ENCODE data around the gene MXD1.

DNA sequence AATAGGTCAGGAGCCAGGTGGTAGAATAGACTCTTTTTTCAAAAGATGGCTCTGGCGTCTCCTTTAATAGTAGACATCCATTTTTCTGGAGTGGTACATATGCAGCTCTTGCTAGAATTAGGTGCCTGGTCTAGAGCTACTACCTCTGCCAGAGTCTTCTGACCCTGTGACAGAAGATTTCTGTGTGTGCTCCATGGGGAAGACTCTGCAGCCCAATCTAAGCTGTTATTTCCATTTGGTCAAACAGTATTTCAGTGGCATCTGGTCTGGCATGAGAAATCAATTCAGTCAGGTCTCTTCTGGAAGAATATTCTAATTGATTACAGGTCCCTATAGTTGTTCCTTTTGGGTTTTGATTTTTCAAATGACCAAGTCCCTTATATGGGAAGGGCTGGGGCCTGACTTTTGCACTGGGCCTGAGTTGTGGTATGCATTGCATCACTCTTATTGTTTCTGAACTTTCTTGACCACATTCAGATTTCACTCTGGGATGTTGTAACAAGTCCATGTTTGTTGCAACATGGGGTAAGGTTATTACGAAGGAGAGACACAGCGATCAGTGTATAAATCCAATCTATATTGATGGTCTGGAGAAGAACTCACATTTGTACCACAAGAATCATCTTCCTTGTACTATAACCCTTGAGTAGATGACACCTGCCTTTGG is 12.1 kb downstream of the MXD1 start:
- TF ChIP-seq, protein P1, sequence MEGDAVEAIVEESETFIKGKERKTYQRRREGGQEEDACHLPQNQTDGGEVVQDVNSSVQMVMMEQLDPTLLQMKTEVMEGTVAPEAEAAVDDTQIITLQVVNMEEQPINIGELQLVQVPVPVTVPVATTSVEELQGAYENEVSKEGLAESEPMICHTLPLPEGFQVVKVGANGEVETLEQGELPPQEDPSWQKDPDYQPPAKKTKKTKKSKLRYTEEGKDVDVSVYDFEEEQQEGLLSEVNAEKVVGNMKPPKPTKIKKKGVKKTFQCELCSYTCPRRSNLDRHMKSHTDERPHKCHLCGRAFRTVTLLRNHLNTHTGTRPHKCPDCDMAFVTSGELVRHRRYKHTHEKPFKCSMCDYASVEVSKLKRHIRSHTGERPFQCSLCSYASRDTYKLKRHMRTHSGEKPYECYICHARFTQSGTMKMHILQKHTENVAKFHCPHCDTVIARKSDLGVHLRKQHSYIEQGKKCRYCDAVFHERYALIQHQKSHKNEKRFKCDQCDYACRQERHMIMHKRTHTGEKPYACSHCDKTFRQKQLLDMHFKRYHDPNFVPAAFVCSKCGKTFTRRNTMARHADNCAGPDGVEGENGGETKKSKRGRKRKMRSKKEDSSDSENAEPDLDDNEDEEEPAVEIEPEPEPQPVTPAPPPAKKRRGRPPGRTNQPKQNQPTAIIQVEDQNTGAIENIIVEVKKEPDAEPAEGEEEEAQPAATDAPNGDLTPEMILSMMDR (IDR thresholded peaks at IDR 0.05; ENCODE audit: low read depth, low read length, poor library complexity, severe bottlenecking) = no peak
- TF ChIP-seq EZH2phosphoT487 (IDR thresholded peaks at IDR 0.05; ENCODE audit: borderline replicate concordance, low read length) = no peak
